GM21381 (cell line): ENCODE results near the gene CFAP65.

Experiments used
- ATAC-seq: cut with Tn5 transposase; IDR thresholded peaks from one replicate; pipeline ENCODE4 v1.9.1; 2021; ENCODE audit warnings: mild to moderate bottlenecking, moderate library complexity; ENCODE audit not compliant: unreplicated experiment

CFAP65 gene

DNA sequence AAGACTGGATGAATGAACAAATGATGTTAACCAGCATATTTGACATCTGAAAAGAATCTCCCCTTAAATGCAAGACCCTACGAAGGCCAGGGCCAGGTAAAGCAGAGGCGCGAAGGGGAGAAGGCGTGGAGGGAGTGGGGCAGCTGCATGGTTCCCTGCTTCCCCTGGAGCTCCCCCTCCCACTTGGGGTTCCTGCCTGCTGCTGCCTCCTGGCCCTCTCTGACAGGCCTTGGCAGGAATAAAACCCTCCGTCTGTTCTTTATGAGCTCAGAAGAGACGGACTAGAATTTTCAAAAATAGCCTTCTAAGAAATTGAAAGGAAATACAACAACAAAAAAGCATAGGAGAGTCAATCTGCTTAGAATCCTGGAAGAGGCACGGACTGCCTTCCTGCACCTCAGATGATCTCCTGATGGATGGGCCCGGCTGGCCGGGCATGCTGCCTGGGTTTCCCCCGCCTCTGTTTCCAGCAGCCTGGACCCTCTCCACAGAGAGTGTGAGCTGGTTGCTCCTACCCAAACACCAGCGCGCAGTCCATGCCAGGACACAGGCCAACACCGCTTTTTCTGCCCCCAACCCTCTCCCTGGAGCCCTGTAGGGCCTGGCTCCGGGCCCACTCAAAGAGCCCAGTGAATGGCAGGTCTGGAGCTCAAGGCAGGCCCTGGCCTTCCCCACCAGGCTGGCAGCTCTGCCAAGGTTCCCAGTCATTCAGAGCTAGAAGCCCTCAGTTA lies 23.9 kb downstream of the CFAP65 start:
- no peak for ATAC-seq

DNA sequence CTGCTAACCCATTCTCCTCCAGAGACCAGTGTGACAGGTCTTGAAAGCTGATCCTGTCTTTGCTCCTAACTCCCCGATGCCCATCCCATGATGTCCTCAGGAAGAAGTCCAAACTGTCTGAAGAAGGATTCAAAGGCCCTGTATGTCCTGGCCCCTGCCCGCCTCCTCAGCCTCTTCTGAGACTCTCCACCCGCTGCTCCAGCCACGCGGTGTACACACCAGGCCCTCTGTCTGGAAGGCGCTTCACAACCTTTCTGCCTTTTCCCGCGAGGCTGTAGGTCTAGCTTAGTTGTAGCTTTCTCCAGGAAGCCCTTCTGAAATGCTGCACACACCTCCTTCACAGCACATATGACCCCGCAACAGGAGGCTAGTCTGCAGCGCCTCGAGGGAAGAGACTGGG lies 24.6 kb downstream of the CFAP65 start:
- ATAC-seq, result no peak

DNA sequence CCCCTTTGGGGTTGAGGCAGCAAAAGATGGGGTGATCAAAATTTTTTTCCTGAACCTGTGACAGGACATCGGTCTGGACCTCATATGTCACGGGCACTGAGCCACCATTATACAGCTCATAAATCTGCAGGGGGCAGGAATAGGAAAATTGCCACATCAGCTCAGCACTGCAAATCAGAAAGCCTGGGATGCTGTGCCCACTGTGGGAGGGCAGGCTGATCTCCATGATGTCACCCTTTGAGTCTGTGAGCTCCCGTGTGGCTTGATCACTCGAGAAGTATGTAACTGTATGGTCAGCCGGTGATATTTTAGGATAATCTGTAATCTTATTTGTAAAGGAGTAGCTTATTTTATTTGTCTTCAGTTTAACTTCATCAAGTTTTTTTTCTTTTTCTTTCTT lies 30.4 kb downstream of the CFAP65 start:
- ATAC-seq, result no peak

DNA sequence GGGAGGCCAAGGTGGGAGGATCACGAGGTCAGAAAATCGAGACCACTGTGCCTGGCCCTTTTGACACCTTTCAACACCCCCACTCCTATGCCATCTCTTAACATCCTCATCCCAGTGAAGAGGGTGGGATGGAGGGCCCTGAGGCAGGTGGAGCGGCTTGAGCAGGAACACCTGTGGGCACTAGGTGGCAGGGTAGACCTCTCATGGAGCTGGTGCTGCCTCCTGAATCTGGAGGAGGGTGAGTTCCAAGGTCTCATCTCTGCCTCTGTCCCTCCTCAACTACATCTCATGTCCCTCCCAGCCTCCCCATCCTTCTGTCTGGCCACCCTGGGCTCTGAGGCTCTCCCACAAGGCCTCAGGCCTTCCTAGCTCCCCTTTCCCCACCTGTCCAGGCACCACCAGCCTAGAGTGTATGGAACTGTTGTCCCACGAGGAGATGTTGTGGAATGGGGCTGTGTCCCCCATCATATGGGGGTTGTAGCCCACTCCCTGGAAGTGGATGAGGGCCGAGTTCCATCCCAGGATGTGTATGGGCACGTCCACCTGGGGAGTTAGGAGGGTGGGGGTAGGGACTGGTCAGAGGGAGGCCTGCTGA lies 31.1 kb downstream of the CFAP65 start:
- no peak for ATAC-seq

DNA sequence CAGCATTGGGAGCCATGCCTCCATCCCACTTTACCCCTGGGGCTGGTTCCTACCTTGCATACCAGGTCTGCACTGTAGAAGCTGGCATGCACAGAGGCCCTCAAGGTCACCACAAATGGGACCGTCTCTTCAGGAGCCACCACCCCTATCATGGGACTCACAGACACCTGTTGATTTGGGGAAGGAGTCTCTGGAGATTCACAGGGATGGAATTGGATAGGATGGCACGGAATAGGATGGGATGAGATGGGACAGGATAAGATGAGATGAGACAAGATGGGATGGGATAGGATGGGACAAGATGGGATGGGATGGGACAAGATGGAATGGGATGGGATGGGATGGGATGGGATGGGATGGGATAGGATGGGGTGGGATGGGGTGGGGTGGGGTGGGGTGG lies 32.0 kb downstream of the CFAP65 start:
- no peak for ATAC-seq

DNA sequence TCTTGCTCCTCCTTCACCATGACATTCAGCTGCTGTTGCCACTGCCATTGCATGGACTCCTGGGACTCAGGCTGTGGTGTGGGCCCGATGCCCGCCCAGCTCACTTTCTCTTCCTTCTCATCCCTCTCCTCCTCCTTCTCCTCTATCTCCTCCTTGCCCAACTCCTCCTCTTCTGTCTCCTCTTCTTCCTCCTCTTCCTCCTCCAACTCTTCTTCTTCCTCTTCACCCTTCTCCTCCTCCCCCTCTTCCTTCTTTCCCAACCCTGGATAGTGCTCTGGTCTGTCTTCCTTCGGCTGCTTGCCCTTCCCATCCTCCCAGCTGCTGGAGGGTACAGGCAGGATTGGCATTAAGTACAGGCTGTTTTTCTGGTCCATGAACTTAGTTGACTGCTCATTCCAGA lies 37.3 kb downstream of the CFAP65 start:
- no peak for ATAC-seq

DNA sequence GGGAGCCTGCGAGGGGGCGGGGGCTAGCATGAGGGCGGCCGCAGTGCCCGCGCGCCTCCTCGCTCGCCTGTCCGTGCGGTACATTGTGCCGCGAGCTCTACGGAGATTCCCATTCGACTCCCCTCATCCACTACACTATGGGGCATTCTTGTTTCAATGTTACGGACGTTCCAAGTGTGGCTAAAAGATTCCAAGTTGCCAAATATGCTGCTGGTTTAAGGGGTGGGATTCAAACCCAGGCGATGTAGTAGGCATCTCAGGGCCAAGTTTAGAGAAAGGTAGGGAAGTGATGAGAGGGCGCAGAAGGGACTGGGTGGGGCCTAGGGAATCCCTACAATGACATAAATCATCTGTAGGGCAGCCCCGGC lies 38.1 kb downstream of the CFAP65 start:
- no peak for ATAC-seq

DNA sequence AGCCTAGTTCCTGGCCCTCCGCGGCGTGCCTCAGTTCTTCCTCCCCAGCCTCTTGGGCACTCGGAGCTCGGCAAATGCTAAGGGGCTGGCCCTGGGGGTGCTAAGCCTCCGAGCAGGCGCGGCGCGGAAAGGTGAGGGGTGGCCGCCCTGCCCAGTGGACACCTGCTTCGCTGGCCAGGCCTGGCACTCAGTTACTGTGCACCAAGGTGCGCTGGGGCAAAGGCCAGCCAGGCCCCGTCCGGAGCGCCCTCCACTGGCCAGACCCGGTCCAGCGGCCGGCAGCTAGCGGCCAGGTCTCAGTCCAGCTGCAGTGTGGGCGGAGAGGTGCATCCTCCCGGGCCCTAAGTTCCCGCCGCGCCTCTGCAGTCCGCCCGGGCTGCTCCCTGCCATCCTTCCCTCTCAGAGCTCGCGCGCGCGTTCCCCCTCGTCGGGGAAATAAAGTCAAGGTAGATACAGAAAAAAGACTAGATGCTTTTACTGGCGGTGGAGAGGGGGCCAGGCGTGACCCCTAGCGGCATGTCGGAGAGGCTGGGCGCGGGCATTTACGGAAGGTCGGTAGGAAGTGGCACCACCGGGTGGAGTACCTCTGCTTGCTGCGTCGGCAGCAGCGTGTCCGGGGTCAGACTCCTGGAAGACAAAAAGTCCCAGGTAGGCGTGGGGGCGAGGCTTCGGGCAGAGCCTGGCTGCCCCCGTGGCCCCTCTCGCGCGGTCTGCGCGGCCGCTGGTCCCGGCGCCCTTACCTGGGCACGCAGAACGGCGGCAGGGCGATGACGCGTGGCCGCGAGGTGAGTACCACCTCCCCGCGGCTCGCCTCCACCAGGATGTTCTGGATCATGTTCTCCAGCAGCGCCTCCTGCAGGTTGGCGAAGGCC lies 38.7 kb downstream of the CFAP65 start:
- no peak for ATAC-seq

DNA sequence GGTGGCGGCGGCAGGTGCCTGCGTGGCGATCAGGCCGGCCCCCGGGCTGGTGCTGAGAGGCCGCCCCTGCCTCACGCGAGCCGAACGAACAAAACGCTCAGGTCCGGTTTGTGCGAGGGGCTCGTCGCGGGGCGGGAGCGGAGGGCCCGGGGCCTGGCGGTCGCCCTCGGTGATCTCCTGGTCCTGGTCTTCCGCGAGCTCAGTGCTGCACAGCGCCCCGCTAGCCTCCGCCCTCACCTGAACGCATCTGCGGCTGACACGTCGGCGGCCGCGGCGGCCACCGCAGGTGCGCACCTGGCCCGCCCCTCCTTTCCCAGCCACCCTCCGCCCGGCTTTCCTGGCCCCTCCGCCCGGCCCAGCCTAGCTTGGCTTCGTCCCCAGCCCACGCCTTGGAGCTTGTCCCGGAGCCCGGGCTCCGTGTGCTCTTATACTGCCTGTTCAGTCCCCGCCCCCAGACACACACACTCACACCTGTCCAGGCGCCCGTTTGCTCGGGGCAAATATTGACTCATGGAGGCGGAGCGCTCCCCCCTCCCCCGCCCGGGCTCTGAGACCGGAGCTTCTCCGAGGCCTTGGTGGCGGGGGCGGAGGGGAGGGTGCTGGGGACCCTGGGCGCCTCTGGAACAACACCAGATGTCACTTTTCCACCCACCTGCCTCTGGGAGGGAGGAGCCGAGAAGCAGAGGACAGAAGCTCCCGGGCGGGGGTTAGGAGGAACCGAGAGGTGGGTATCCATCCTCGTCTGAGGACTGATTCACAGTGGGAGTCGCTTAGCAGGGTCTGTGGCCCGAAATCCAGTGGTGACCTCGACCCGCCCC lies 39.5 kb downstream of the CFAP65 start:
- ATAC-seq, result no peak

DNA sequence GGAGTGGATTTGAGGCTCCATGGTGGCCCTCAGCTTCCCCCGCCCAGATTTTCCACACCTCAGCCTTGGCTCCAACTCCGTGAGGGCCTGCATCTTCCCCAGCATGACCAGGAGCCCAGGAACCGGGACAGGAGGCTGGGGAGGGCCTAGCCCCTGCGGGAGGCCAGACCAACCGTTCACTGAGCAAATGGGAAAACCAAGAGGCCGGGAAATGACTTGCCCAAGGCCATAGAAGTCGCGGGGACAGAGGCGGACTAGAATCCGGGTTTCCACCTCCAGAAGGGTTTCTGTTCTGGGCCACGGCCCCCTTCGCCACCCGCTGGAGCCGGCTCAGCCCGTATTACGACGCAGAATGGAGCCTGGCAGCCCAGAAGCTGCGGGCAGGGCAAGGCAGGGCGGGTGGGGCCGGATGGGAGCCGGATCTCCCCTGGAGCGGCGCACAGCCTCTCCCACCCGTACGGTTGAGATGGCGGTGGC lies 40.2 kb downstream of the CFAP65 start:
- no peak for ATAC-seq

DNA sequence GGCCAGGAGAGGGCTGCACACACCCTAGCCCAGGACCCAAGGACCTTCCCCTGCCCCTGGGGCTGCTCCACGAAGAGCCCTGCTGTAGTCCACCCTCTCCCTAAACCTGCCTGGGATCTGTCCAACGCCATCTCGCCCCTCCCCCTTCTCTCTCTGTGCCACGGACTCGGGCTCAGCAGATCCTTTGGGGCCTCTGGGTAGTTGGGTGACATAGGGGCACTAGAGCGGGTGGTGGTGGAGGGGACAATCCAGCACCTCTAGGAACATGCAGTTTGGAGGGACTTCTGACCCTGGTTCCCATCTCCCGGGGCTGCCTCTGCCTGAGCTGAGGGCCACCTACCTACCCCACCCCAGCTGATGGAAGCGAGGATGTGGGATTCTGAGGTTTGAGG lies 40.8 kb downstream of the CFAP65 start:
- no peak for ATAC-seq

DNA sequence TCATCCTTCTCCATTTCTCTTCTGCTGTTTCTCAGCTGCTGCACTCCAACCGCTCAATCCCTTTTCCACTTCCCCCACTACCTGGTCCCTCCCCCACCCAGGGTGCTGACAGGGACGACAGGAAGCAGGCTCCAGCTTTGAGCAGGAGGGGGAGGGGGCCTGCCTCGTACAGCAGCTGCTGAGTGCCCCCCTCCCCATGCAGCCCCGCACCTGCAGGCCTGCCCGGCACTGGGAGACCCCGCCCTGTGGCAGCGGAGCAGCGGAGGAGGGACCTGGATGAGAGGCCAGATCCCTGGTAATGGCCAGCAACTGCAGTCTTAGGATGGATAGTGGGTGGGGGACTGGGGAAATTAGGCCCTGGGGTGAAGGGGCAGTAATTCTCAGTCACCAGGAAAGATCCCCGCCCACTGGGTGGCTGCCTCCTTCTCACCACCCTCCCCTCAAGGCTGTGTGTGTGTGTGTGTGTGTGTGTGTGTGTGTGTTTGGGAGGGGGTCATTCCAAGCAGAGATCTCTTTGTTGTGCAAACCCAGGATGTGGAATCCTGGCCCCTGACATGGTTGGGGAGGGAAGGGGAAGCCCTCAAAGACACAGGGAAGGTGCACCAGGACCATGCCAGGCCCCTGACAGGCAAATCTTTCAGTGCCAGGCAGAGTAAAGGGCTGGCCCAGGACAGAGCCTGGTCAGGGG lies 41.3 kb downstream of the CFAP65 start:
- no peak for ATAC-seq

DNA sequence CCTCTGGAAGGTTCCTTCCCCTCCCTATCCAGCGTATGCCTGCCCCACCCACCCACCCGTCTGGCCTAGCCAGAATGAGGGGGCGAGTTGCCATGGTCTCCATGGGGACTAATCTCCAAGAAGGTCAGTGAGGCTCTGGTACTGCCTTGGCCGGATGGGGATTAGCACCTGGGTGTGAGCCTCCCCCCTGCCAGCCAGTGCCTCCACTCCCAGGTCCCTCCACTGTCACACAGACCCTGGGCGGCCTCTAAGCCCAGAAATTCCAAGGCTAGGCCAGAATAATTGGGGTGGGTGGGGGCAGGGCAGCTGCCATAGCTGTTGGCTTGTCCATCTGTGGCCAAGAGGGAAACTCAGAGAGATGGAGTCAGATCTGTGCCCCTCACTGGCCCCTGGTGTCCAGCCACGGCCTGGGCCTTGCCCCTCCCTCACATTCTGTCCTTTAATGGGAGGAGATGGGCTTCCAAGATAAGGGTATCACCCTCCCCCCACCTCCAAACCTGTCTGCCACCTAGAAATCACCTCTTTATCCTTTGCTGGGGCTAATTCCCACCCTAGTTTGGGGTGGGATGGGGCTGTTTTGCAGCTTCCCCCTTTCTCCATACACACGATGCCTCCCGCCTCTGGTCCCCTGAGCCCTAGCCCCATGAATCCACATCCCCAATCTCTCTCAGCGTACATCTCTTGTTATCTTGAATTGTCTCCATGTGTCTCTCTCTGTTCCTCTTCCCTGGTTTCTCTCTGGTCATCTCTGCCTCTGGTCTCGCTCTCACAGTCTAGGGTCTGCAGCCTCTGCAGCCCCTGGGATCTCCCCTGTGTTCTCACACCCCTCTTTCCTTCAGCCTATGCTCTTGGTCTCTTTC lies 42.1 kb downstream of the CFAP65 start:
- ATAC-seq, result no peak

DNA sequence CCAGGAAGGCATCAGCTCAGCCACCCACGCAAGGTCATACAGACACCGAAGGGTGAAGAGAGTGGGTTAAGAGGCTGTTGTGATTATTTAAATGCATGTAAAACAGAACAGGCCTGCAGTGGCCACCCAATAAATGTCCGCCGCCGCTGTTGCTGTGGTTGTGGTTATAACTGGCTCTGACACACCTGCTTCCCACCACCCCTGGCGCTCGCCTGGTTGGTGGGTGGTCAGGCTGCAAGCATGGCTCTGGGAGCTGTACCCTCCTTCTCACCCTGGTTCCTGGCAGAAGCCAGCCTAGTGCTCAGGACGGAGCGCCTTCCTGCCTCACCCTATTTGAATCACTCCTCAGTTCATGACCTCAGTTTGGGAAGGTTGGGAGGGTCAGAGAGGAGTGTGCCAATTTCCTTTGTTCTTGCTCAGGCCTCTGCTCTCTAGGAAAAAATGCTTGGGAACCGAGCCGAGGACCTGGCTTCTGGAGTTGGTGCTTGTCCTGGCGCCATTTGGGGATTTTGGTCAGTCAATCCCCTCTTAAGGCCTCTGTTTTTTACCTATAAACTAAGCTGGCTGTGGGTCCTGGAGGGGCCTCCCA lies 42.8 kb downstream of the CFAP65 start:
- ATAC-seq, result no peak

DNA sequence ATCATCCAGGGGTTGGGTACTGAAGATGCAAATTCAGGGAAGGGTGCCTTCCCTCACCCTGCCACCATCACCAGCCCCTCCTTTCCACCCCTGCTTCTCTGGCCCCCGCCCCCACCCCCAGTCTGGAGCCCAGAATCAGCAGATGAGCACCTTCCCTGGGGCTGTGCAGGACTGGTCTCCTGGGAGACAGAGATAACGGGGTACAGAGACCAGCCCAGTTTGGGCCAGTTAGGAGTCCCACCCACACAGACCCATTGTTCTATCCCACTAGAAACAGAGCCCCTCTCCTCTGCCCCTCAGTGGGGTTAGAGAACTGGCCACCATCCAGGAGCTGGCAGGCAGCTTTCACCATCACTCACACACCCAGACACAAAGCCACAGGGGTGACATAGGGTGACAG lies 43.6 kb downstream of the CFAP65 start:
- no peak for ATAC-seq

DNA sequence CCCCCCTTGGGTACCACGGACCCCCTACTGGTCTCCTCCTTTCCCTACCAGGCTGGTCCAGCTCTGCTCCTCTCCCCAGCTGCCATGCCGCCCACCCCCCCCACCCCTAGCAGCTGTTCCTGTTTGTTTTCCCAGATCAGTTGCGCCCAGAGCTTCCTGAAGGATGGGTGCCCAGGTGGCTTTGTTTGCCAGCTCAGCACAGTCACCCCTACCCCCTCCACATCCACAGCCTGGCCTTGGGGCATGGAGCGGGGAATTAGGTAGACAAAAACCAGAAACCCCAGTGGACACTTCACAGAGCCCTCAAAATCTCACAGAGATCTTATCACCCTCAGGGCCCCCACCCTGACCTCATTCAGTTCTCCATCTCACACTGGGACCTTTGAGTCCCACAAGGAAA lies 44.4 kb downstream of the CFAP65 start:
- ATAC-seq, result no peak

DNA sequence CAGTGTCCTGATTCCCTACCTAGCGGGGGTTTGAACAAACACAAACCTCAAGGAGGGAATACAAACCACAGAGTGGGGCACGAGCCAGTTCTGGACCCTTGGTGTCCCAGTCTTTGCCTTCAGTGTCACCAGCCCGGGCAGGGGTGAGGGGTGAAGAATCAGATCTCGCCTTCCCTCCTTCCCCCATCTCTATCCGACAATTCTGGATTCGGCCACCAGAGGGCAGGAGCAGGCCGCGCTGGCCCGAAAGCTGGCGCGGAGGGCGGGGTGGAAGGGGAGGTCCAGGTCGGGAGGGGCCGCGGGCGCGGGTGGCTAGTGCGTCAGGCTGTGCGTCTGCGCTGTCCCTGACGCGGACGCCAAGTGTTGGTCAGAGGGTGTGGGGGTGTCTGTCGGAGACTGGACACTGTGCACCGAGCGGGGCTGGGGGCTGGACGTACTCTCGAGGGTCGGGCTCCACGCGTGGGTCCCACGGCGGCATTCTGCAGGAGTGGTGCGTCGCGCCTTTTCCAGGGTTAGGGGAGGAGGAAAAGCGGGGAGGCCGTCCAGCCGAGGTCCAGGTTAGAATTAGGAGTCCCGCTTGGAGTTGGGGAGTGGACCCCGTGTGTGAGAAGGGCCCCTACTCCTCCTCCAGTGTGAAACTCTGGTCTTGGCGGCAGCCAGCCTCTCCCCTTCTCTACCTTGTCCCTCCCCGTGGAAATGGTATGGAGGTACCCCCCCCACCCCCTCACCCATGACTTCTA lies 45.2 kb downstream of the CFAP65 start:
- no peak for ATAC-seq

DNA sequence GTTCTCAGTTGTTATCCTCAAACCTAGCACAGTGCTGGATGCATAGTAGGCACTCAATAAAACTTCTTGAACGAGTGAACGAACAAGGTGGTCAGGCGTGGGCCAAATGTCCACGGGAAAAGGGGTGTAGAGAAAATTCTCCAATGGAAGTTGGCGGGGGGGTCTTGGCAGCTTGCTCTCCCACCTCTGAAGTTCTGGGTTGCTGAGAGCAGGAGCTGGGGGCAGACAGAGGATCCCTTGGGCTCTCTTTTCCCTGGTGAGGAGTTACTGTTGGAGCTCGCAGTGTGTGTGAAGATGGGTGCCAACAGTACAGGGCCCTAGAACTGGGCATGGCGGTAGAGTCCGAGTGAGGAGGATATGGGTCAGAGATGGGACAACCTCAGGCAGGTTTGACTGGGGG lies 45.8 kb downstream of the CFAP65 start:
- ATAC-seq, result no peak
